ENCODE results near the gene MYCBP2. TPM values are rescaled to one million over a fixed set of nuclear protein-coding genes. Genes with fewer than 3 reads are reported as not detected.
"Not testable (repeated sequence)": the region's sequence is repeated elsewhere in the genome, so short reads cannot be mapped to it uniquely, and the experiment has no call there.

Gene MYCBP2
- total and polyA plus RNA-seq, 4 experiments from 2014 or later: 13.3 to 197 (median 118) TPM

DNA sequence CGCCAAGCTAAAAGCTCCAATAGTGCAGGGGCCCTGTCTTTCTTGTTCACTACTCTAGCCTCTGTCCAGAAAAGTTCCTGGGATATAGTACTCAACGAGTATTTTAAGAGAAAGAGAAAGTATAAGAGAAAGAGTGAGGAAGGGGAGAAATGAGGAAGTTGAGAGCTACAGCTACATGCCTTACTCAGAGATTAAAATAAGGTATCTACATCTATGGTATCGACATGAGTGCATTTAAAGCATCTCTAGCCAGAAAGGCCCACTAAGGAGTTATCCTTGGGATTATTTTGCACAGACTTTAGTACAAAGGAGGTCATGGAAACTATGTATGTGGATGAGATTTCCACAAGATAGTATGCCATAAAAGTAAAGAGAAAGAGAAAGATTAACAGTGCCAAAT, 28.5 kb downstream of the MYCBP2 start:
- Mint-ChIP-seq H3K9me3 (no peaks in the 10 kb centered on the region), H3K36me3 (peaks cover 21 to 26% of the 10 kb centered on the region in 2 donors), H3K27me3 (no peaks in the 10 kb centered on the region), H3K4me1 (peaks cover 40 to 64% (median 57%) of the 10 kb centered on the region in 4 donors), H3K27ac (peak overlapping the region in 3 of 7 donors; percentile 9 to 15 (median 15)), H3K4me3 (peak overlapping the region in 4 of 8 donors; percentile 1 to 57 (median 14))
- Histone ChIP-seq H3K4me3 (ENCODE audit: low read length in 2 of 2) (no peak overlapping the region), H3K4me1 (ENCODE audit: insufficient read depth, low read length) (peaks cover 48% of the 10 kb centered on the region), H3K36me3 (ENCODE audit: insufficient read depth, low read length) (peaks cover 10% of the 10 kb centered on the region), H3K27ac (ENCODE audit: low read depth, low read length) (no peak overlapping the region), H3K27me3 (ENCODE audit: insufficient read depth, low read length) (no peaks in the 10 kb centered on the region), H3K9me3 (ENCODE audit: control insufficient read depth in 1 of 2, low read length in 2 of 2) (no peaks in the 10 kb centered on the region)
- ChIA-PET POLR2A (ENCODE audit: partially characterized antibody) (no interaction called here), CTCF (ENCODE audit: partially characterized antibody) (interaction anchor here (1.4 kb wide), 1 partner anchor 29 kb away, joined by 3 read pairs; the partner anchor contains the start of gene MYCBP2)
- no peak for DNase-seq
- intact Hi-C loops (cut with micrococcal nuclease): loop anchor here (1.0 to 2.0 kb wide), 2 partner anchors 8 to 14 kb away; no protein-coding TSS in a partner anchor

DNA sequence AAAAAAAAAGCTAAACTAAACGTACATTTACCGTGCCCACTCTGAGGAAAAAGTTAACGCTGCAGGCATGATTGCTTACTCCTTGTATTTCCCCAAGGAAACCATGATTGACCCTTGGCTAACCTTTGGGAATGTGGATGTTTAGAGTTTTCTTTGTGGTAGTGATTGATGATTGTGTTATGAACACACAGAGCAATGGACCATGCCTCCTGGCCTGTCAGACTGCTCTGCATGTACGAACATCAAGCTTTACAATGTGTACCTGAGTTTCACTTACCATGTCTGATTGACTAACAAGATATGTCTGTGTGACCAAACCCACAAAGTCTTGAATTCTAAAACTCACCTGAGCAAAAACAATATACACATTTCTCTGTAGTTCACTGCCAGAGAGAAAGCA, 35.1 kb downstream of the MYCBP2 start:
- peaks cover 71 to 72% of the 10 kb centered on the region in 2 donors for H3K36me3 Mint-ChIP-seq
- no peaks in the 10 kb centered on the region for H3K9me3 Mint-ChIP-seq
- H3K27ac Mint-ChIP-seq: no peak overlapping the region
- H3K4me1 Mint-ChIP-seq: peaks cover 23 to 49% (median 41%) of the 10 kb centered on the region in 4 donors
- H3K4me3 ChIP-seq (ENCODE audit: low read length in 2 of 2): no peak overlapping the region
- peaks cover 23% of the 10 kb centered on the region for H3K36me3 ChIP-seq (ENCODE audit: insufficient read depth, low read length)
- H3K4me3 Mint-ChIP-seq: no peak overlapping the region
- no peaks in the 10 kb centered on the region for H3K27me3 Mint-ChIP-seq
- no peaks in the 10 kb centered on the region for H3K27me3 ChIP-seq (ENCODE audit: insufficient read depth, low read length)
- no peaks in the 10 kb centered on the region for H3K9me3 ChIP-seq (ENCODE audit: control insufficient read depth in 1 of 2, low read length in 2 of 2)
- no peak for DNase-seq
- peaks cover 11% of the 10 kb centered on the region for H3K4me1 ChIP-seq (ENCODE audit: insufficient read depth, low read length)
- H3K27ac ChIP-seq (ENCODE audit: low read depth, low read length): no peak overlapping the region
- intact Hi-C loops (cut with micrococcal nuclease): loop anchor here (5.0 kb wide), 1 partner anchor 36 kb away; the partner anchor contains the start of gene MYCBP2
- ChIA-PET CTCF (ENCODE audit: partially characterized antibody) (interaction anchor here (0.8 kb wide), 1 partner anchor 187 kb away, joined by 5 read pairs; no protein-coding TSS in a partner anchor), POLR2A (ENCODE audit: partially characterized antibody) (no interaction called here)

DNA sequence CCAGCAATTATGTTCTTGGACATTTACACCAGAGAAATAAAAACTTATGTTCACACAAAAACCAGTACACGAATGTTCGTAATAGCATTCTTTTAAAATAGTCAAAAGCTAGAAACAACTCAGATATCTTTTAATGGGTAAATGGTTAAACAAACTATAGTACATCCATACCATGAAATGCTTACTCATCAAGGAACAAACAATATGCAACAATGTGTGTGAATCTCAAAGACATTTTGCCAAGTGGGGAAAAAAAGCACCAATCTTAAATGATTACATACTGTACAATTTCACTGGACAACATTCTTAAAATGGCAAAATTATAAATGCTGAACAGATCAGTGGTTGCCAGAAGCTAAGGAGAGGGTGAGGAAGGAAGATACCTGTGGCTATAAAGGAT, 36.6 kb downstream of the MYCBP2 start:
- H3K4me3 ChIP-seq (ENCODE audit: low read length in 2 of 2): no peak overlapping the region
- peaks cover 28% of the 10 kb centered on the region for H3K36me3 ChIP-seq (ENCODE audit: insufficient read depth, low read length)
- H3K27me3 Mint-ChIP-seq: no peaks in the 10 kb centered on the region
- DNase-seq: no peak
- H3K36me3 Mint-ChIP-seq: peaks cover 66 to 68% of the 10 kb centered on the region in 2 donors
- H3K4me3 Mint-ChIP-seq: no peak overlapping the region
- peaks cover 11% of the 10 kb centered on the region for H3K4me1 ChIP-seq (ENCODE audit: insufficient read depth, low read length)
- peak overlapping the region in 3 of 7 donors; percentile 3 to 60 (median 36) for H3K27ac Mint-ChIP-seq
- H3K27ac ChIP-seq (ENCODE audit: low read depth, low read length): no peak overlapping the region
- CTCF ChIA-PET (ENCODE audit: partially characterized antibody): no interaction called here
- H3K9me3 ChIP-seq (ENCODE audit: control insufficient read depth in 1 of 2, low read length in 2 of 2): no peaks in the 10 kb centered on the region
- peaks cover 23 to 45% (median 43%) of the 10 kb centered on the region in 4 donors for H3K4me1 Mint-ChIP-seq
- intact Hi-C loops (cut with micrococcal nuclease): loop anchor here (5.0 kb wide), 1 partner anchor 37 kb away; the partner anchor contains the start of gene MYCBP2
- POLR2A ChIA-PET (ENCODE audit: partially characterized antibody): no interaction called here
- no peaks in the 10 kb centered on the region for H3K27me3 ChIP-seq (ENCODE audit: insufficient read depth, low read length)
- no peaks in the 10 kb centered on the region for H3K9me3 Mint-ChIP-seq

DNA sequence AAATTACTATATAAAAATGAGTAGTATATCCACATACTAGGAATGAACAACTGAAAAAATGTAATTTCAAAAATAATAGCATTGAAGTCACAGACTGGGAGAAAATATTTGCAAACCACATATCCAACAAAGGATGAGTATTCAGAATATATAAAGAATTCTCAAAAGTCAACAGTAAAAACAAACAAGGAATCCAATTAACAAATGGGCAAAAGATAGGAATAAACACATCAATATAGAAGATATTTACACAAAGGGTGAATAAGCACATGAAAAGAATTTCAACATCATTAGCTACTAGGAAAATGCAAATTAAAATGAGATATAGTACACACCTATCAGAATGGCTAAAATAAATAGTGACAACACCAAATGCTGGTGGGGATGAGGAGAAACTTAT, 37.0 kb downstream of the MYCBP2 start:
- no peaks in the 10 kb centered on the region for H3K9me3 Mint-ChIP-seq

DNA sequence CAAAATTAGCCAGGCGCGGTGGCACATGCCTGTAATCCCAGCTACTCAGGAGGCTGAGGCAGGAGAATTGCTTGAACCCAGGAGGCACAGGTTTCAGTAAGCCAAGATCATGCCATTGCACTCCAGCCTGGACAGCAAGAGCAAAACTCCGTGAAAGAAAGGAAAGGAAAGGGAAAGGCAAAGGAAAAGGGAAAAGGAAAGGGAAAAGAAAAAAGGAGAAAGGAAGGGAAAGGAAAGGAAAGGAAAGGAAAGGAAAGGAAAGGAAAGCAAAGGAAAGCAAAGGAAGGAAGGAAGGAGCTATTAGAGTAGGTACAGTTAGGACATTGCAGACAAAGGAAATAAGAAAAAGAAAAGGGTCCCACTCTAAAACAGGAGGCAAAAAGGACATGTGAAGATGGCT, 41.3 kb downstream of the MYCBP2 start:
- H3K36me3 Mint-ChIP-seq: peaks cover 51 to 55% of the 10 kb centered on the region in 2 donors
- CTCF ChIA-PET (ENCODE audit: partially characterized antibody): interaction anchor here (1.2 to 1.4 kb wide), 3 partner anchors 40 to 207 kb away, joined by 3 to 4 read pairs (median 3); no protein-coding TSS in a partner anchor
- H3K27ac Mint-ChIP-seq: peak overlapping the region in 1 of 7 donors; percentile 58
- H3K9me3 Mint-ChIP-seq; H3K27ac ChIP-seq (ENCODE audit: low read depth, low read length); H3K4me3 Mint-ChIP-seq; H3K27me3 Mint-ChIP-seq; H3K4me3 ChIP-seq (ENCODE audit: low read length in 2 of 2); H3K9me3 ChIP-seq (ENCODE audit: control insufficient read depth in 1 of 2, low read length in 2 of 2); POLR2A ChIA-PET (ENCODE audit: partially characterized antibody); intact Hi-C loops (cut with micrococcal nuclease); H3K27me3 ChIP-seq (ENCODE audit: insufficient read depth, low read length); DNase-seq; H3K4me1 ChIP-seq (ENCODE audit: insufficient read depth, low read length): not testable (repeated sequence)
- H3K36me3 ChIP-seq (ENCODE audit: insufficient read depth, low read length): peaks cover 16% of the 10 kb centered on the region
- H3K4me1 Mint-ChIP-seq: peaks cover 16 to 38% (median 26%) of the 10 kb centered on the region in 4 donors

More for the DNA sequence above, 37.0 kb downstream of the MYCBP2 start:
- ChIA-PET POLR2A (ENCODE audit: partially characterized antibody) (interaction anchor here (0.7 kb wide), 1 partner anchor 1729 kb away, joined by 3 read pairs; no protein-coding TSS in a partner anchor), CTCF (ENCODE audit: partially characterized antibody) (no interaction called here)
- no peak for DNase-seq
- H3K4me1 ChIP-seq (ENCODE audit: insufficient read depth, low read length): peaks cover 11% of the 10 kb centered on the region
- Mint-ChIP-seq H3K27me3 (no peaks in the 10 kb centered on the region), H3K4me1 (peaks cover 23 to 45% (median 42%) of the 10 kb centered on the region in 4 donors), H3K4me3 (no peak overlapping the region), H3K36me3 (peaks cover 67 to 68% of the 10 kb centered on the region in 2 donors), H3K27ac (peak overlapping the region in 3 of 7 donors; percentile 6 to 37 (median 17))
- no peak overlapping the region for H3K4me3 ChIP-seq (ENCODE audit: low read length in 2 of 2)
- H3K27ac ChIP-seq (ENCODE audit: low read depth, low read length): no peak overlapping the region
- no peaks in the 10 kb centered on the region for H3K27me3 ChIP-seq (ENCODE audit: insufficient read depth, low read length)
- peaks cover 28% of the 10 kb centered on the region for H3K36me3 ChIP-seq (ENCODE audit: insufficient read depth, low read length)
- H3K9me3 ChIP-seq (ENCODE audit: control insufficient read depth in 1 of 2, low read length in 2 of 2): no peaks in the 10 kb centered on the region
- intact Hi-C loops (cut with micrococcal nuclease): loop anchor here (5.0 kb wide), 1 partner anchor 37 kb away; the partner anchor contains the start of gene MYCBP2

DNA sequence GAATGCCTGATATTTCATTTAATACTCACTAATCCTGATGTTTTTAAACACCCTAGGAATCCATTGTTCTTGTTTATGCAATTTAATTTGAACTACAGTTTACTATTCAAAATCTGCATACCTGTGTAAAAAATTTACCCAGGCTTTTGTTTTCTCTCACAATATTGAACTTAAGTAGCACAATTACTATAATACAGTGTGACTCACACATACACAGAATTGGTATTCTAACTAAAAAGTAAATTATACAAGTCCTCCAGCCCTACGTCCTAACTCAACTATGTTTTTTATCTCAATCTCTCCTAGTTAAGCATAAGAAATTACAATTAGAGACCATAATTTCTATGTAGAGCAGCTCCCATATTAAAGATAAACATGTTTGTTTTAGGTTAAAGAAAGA, 41.8 kb downstream of the MYCBP2 start:
- Mint-ChIP-seq H3K9me3 (no peaks in the 10 kb centered on the region), H3K4me1 (peaks cover 17 to 33% (median 26%) of the 10 kb centered on the region in 4 donors), H3K36me3 (peaks cover 51% of the 10 kb centered on the region in 2 donors), H3K27ac (no peak overlapping the region), H3K4me3 (no peak overlapping the region), H3K27me3 (no peaks in the 10 kb centered on the region)
- POLR2A ChIA-PET (ENCODE audit: partially characterized antibody): no interaction called here
- CTCF ChIA-PET (ENCODE audit: partially characterized antibody): interaction anchor here (1.4 kb wide), 2 partner anchors 40 to 208 kb away, joined by 3 read pairs; no protein-coding TSS in a partner anchor
- Histone ChIP-seq H3K4me1 (ENCODE audit: insufficient read depth, low read length) (no peaks in the 10 kb centered on the region), H3K4me3 (ENCODE audit: low read length in 2 of 2) (no peak overlapping the region), H3K27me3 (ENCODE audit: insufficient read depth, low read length) (no peaks in the 10 kb centered on the region), H3K36me3 (ENCODE audit: insufficient read depth, low read length) (peaks cover 16% of the 10 kb centered on the region), H3K9me3 (ENCODE audit: control insufficient read depth in 1 of 2, low read length in 2 of 2) (no peaks in the 10 kb centered on the region), H3K27ac (ENCODE audit: low read depth, low read length) (no peak overlapping the region)
- intact Hi-C loops (cut with micrococcal nuclease): no loop called here
- no peak for DNase-seq

DNA sequence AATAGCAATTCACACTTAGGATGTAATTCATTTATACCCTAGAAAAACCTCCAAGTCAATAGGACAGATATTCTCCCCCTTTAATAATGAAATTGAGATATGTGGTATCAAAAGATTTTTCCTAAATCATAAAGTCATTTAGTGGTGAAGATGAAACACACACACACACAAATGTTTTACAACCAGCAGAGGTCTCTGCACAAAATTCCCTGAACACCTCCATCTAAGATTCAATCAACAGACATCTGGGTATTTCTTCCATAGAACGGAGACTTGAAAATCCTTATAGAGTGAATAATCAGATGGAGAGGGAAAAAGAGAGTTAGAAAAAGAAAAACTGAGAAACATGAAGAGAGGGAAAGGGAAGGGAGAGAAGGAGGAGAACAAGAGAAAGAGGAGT, 52.8 kb downstream of the MYCBP2 start:
- H3K36me3 Mint-ChIP-seq: peaks cover 40 to 63% of the 10 kb centered on the region in 2 donors
- no peaks in the 10 kb centered on the region for H3K4me1 ChIP-seq (ENCODE audit: insufficient read depth, low read length)
- H3K36me3 ChIP-seq (ENCODE audit: insufficient read depth, low read length): peaks cover 27% of the 10 kb centered on the region
- no peaks in the 10 kb centered on the region for H3K27me3 ChIP-seq (ENCODE audit: insufficient read depth, low read length)
- POLR2A ChIA-PET (ENCODE audit: partially characterized antibody): interaction anchor here (0.8 kb wide), 1 partner anchor 204 kb away, joined by 3 read pairs; no protein-coding TSS in a partner anchor
- no peak overlapping the region for H3K27ac ChIP-seq (ENCODE audit: low read depth, low read length)
- peak overlapping the region in 1 of 7 donors; percentile 4 for H3K27ac Mint-ChIP-seq
- DNase-seq: no peak
- no peaks in the 10 kb centered on the region for H3K27me3 Mint-ChIP-seq
- no peaks in the 10 kb centered on the region for H3K9me3 Mint-ChIP-seq
- no peak overlapping the region for H3K4me3 Mint-ChIP-seq
- no peak overlapping the region for H3K4me3 ChIP-seq (ENCODE audit: low read length in 2 of 2)
- CTCF ChIA-PET (ENCODE audit: partially characterized antibody): interaction anchor here (4.0 kb wide), 1 partner anchor 205 kb away, joined by 32 read pairs; no protein-coding TSS in a partner anchor
- H3K9me3 ChIP-seq (ENCODE audit: control insufficient read depth in 1 of 2, low read length in 2 of 2): no peaks in the 10 kb centered on the region
- intact Hi-C loops (cut with micrococcal nuclease): loop anchor here (1.0 to 2.0 kb wide), 2 partner anchors 51 to 204 kb away; no protein-coding TSS in a partner anchor
- H3K4me1 Mint-ChIP-seq: peaks cover 0 to 23% (median 8%) of the 10 kb centered on the region in 4 donors
